GM18870 (cell line): ENCODE measurements around the gene GULP1.
"Not testable (repeated sequence)": the region's sequence is repeated elsewhere in the genome, so short reads cannot be mapped to it uniquely, and the experiment has no call there.

ENCODE experiments used
- ATAC-seq: cut with Tn5 transposase; IDR thresholded peaks from one replicate; pipeline ENCODE4 v1.9.1; 2021; ENCODE audit warnings: moderate library complexity; ENCODE audit not compliant: unreplicated experiment

The GULP1 gene

GRCh38 chr2:188588235-188588634 is 296.6 kb downstream of the GULP1 start:
- ATAC-seq, result no peak

- no peak for ATAC-seq
Measured at GRCh38 chr2:188596054-188596453, 304.4 kb downstream of the GULP1 start.

- no peak for ATAC-seq
Measured at GRCh38 chr2:188598551-188598950, 306.9 kb downstream of the GULP1 start.

GRCh38 chr2:188599140-188599539 is 307.5 kb downstream of the GULP1 start:
- no peak for ATAC-seq

- ATAC-seq, result no peak
Measured at GRCh38 chr2:188600536-188601210, 309.0 kb downstream of the GULP1 start.

- ATAC-seq, result no peak
Measured at GRCh38 chr2:188601391-188601790, 309.7 kb downstream of the GULP1 start.

GRCh38 chr2:188601927-188602326 is 310.3 kb downstream of the GULP1 start:
- ATAC-seq, result no peak

- no peak for ATAC-seq
Measured at GRCh38 chr2:188604579-188604978, 312.9 kb downstream of the GULP1 start.

GRCh38 chr2:188605609-188606584 is 314.2 kb downstream of the GULP1 start:
- not testable (repeated sequence) for ATAC-seq

GRCh38 chr2:188606596-188606995 is 314.9 kb downstream of the GULP1 start:
- not testable (repeated sequence) for ATAC-seq

- ATAC-seq, result no peak
Measured at GRCh38 chr2:188607501-188607900, 315.8 kb downstream of the GULP1 start.

- no peak for ATAC-seq
Measured at GRCh38 chr2:188609321-188610049, 317.8 kb downstream of the GULP1 start.

- ATAC-seq, result no peak
Measured at GRCh38 chr2:188610050-188610444, 318.4 kb downstream of the GULP1 start.

GRCh38 chr2:188610827-188611226 is 319.2 kb downstream of the GULP1 start:
- ATAC-seq, result no peak

GRCh38 chr2:188619146-188619545 is 327.5 kb downstream of the GULP1 start:
- no peak for ATAC-seq

GRCh38 chr2:188620916-188621315 is 329.2 kb downstream of the GULP1 start:
- no peak for ATAC-seq

GRCh38 chr2:188622601-188623260 is 331.1 kb downstream of the GULP1 start:
- no peak for ATAC-seq

GRCh38 chr2:188623995-188624643 is 332.4 kb downstream of the GULP1 start:
- no peak for ATAC-seq

- ATAC-seq, result no peak
Measured at GRCh38 chr2:188627471-188627870, 335.8 kb downstream of the GULP1 start.

GRCh38 chr2:188628989-188629752 is 337.5 kb downstream of the GULP1 start:
- no peak for ATAC-seq
